ENCODE results near the gene C16orf89.

The C16orf89 gene

GRCh38 chr16:5001986-5002385 is 63.8 kb downstream of the C16orf89 start:
- Histone ChIP-seq H3K27me3 (ENCODE audit: insufficient read depth, poor library complexity, severe bottlenecking) (no peaks in the 10 kb centered on the region), H3K27ac (replicated peaks) (no peak overlapping the region), H3K4me3 (replicated peaks; ENCODE audit: insufficient read depth, low read length) (no peak overlapping the region)
- TF ChIP-seq SPI1 (IDR thresholded peaks at IDR 0.05; ENCODE audit: borderline replicate concordance, low read depth) (no peak), REST (IDR thresholded peaks at IDR 0.05; ENCODE audit: insufficient replicate concordance, low read depth) (no peak)
- no peak for DNase-seq (ENCODE audit: low read depth in 1 of 2, low spot score in 1 of 2)

GRCh38 chr16:5001571-5001970 is 64.2 kb downstream of the C16orf89 start:
- Histone ChIP-seq H3K4me3 (replicated peaks; ENCODE audit: insufficient read depth, low read length) (no peak overlapping the region), H3K27me3 (ENCODE audit: insufficient read depth, poor library complexity, severe bottlenecking) (no peaks in the 10 kb centered on the region), H3K27ac (replicated peaks) (no peak overlapping the region)
- TF ChIP-seq REST (IDR thresholded peaks at IDR 0.05; ENCODE audit: insufficient replicate concordance, low read depth) (no peak), SPI1 (IDR thresholded peaks at IDR 0.05; ENCODE audit: borderline replicate concordance, low read depth) (peak; percentile 14; the same call in 1 of the 2 replicates)
- DNase-seq (ENCODE audit: low read depth in 1 of 2, low spot score in 1 of 2), result peak; percentile 64 to 77

- Histone ChIP-seq H3K27me3 (ENCODE audit: insufficient read depth, poor library complexity, severe bottlenecking) (no peaks in the 10 kb centered on the region), H3K27ac (replicated peaks) (no peak overlapping the region), H3K4me3 (replicated peaks; ENCODE audit: insufficient read depth, low read length) (no peak overlapping the region)
- TF ChIP-seq SPI1 (IDR thresholded peaks at IDR 0.05; ENCODE audit: borderline replicate concordance, low read depth) (no peak), REST (IDR thresholded peaks at IDR 0.05; ENCODE audit: insufficient replicate concordance, low read depth) (no peak), GABPA (IDR thresholded peaks at IDR 0.05; ENCODE audit: low read depth) (no peak), POLR2AphosphoS5 (IDR thresholded peaks at IDR 0.05; ENCODE audit: low read depth) (no peak)
- no peak for DNase-seq (ENCODE audit: low read depth in 1 of 2, low spot score in 1 of 2)
Measured at GRCh38 chr16:5000573-5001001, 65.2 kb downstream of the C16orf89 start.

GRCh38 chr16:4994719-4995434 is 70.9 kb downstream of the C16orf89 start:
- no peak for DNase-seq (ENCODE audit: low read depth in 1 of 2, low spot score in 1 of 2)
- Histone ChIP-seq H3K4me3 (replicated peaks; ENCODE audit: insufficient read depth, low read length) (no peak overlapping the region), H3K27me3 (ENCODE audit: insufficient read depth, poor library complexity, severe bottlenecking) (no peaks in the 10 kb centered on the region), H3K27ac (replicated peaks) (no peak overlapping the region)
- no peak for TF ChIP-seq GABPA (IDR thresholded peaks at IDR 0.05; ENCODE audit: low read depth)
- no peak for TF ChIP-seq SPI1 (IDR thresholded peaks at IDR 0.05; ENCODE audit: borderline replicate concordance, low read depth)
- no peak for TF ChIP-seq CTCF (IDR thresholded peaks at IDR 0.05; ENCODE audit: insufficient read depth, low read length)
- no peak for TF ChIP-seq POLR2AphosphoS5 (IDR thresholded peaks at IDR 0.05; ENCODE audit: low read depth)
- no peak for TF ChIP-seq REST (IDR thresholded peaks at IDR 0.05; ENCODE audit: insufficient replicate concordance, low read depth)
